DMS 273 (cell line): Measurements from ENCODE around the gene CHD6.
"Not testable (repeated sequence)": the region's sequence is repeated elsewhere in the genome, so short reads cannot be mapped to it uniquely, and the experiment has no call there.

Experiments
- DNase-seq: peaks from one replicate; lab custom pipeline; 2025; ENCODE audit not compliant: unreplicated experiment; lab: John Stamatoyannopoulos, UW

CHD6 gene

GRCh38 chr20:41544472-41544871 is 73.7 kb downstream of the CHD6 start:
- DNase-seq = no peak

- DNase-seq = no peak
Measured at GRCh38 chr20:41540918-41541317, 77.3 kb downstream of the CHD6 start.

GRCh38 chr20:41540459-41540858 is 77.7 kb downstream of the CHD6 start:
- DNase-seq = no peak

GRCh38 chr20:41538810-41539596 is 79.2 kb downstream of the CHD6 start:
- DNase-seq = no peak

- DNase-seq = no peak
Measured at GRCh38 chr20:41537865-41538264, 80.3 kb downstream of the CHD6 start.

- DNase-seq = not testable (repeated sequence)
Measured at GRCh38 chr20:41535551-41535950, 82.6 kb downstream of the CHD6 start.

GRCh38 chr20:41534842-41535241 is 83.3 kb downstream of the CHD6 start:
- DNase-seq = no peak

- DNase-seq = no peak
Measured at GRCh38 chr20:41534170-41534569, 84.0 kb downstream of the CHD6 start.

- DNase-seq = no peak
Measured at GRCh38 chr20:41533537-41534136, 84.5 kb downstream of the CHD6 start.

- no peak for DNase-seq
Measured at GRCh38 chr20:41532935-41533334, 85.2 kb downstream of the CHD6 start.

GRCh38 chr20:41531518-41532275 is 86.5 kb downstream of the CHD6 start:
- no peak for DNase-seq

GRCh38 chr20:41530923-41531322 is 87.3 kb downstream of the CHD6 start:
- no peak for DNase-seq

GRCh38 chr20:41526327-41526726 is 91.8 kb downstream of the CHD6 start:
- DNase-seq = no peak

- peak; percentile 29 for DNase-seq
Measured at GRCh38 chr20:41524980-41525613, 93.1 kb downstream of the CHD6 start.

- DNase-seq = no peak
Measured at GRCh38 chr20:41523857-41524256, 94.3 kb downstream of the CHD6 start.

GRCh38 chr20:41513829-41514228 is 104.3 kb downstream of the CHD6 start:
- no peak for DNase-seq

GRCh38 chr20:41512624-41513023 is 105.6 kb downstream of the CHD6 start:
- no peak for DNase-seq

- DNase-seq = no peak
Measured at GRCh38 chr20:41510847-41511450, 107.2 kb downstream of the CHD6 start.

- DNase-seq = no peak
Measured at GRCh38 chr20:41510224-41510623, 108.0 kb downstream of the CHD6 start.

- no peak for DNase-seq
Measured at GRCh38 chr20:41509316-41510200, 108.6 kb downstream of the CHD6 start.
